ENCODE results near the gene C2CD4B. TPM values are rescaled to one million over a fixed set of nuclear protein-coding genes. Genes with fewer than 3 reads are reported as not detected.

The C2CD4B gene
- total RNA-seq, 1 experiment from 2014 or later: 0.32 TPM

DNA sequence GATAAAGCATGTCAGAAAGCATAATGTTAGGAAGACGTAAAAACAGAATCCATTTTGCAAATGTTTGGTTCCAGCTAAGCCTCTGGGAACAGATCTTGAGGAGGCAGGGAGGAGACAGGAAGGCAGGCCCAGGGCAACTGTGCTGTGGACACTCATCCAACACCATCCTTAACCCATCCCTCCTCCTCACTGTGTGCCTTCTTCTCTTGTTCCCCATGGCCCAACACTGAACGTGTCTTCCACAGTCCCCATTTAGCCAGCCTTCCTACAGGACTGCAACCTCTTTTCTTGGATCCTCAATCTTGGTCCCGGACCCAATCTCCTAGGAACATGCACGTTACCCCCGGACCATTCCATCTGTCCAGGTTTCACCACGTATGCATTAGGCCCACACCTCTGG lies 15.4 kb downstream of the C2CD4B start:
- DNase-seq (ENCODE audit: extremely low read depth, low read depth): no peak

DNA sequence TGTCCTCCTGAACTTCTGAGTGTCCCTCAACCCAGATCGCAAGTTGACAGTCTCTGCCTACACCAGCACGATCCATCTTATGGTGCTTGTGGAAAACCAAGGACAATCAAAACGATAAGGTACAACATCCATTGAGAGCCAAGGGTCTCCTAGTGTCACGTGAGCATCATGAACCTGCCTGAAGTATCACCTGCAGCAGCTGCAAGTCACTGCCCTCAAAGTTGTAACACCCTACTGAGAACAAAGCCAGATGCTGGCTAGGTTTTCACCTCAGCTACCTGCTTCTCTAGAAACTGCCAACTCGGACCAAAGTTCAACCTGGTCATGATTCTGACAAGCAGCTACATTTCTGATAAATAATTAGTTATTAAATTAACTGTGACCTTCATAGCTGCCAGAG lies 17.5 kb downstream of the C2CD4B start:
- DNase-seq (ENCODE audit: extremely low read depth, low read depth): no peak

DNA sequence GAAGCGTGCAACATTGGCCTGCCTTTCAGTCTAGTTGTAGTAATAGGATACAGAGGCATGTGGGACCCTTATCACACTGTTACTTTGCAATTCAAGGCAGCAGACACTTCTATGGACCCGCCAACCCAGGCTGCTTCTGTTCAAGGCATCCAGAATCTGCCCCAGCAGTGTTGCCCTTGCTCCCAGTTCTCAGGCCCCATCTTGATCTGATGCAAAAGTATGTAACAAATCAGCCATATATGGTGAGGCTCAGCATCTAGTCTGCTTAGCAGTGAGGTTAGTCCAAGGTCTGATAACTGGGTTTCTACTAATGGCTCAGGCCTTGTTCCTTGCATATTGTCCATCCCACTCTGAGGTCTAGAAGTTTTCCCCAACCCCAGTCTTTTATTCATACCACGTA lies 17.9 kb downstream of the C2CD4B start:
- no peak for DNase-seq (ENCODE audit: extremely low read depth, low read depth)

DNA sequence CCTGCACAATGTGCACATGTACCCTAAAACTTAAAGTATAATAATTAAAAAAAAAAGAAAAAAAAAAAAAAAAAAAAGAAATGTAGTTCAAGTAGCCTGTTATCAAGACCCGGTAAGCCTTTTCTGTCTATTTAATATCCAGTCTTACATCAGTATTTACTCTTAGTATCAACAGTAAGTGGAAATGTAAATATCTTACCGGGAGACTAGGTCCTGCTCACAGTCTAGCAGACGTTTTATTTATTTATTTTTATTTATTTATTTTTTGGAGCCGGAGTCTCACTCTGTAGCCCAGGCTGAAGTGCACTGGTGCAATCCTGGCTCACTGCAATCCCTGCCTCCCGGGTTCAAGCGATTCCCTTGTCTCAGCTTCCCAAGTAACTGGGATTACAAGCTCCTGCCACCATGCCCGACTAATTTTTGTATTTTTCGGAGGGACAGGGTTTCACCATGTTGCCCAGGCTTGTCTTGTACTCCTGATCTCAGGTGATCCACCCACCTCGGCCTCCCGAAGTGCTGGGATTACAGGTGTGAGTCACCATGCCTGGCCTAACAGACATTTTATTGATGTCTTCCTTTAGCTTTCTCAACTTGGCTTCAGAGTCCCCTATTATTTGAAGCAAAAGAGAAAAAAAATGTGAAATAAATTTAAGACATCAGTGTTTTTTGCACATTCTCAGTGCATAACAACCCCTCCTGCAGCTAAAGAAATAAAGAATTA lies 19.9 kb downstream of the C2CD4B start:
- no peak for DNase-seq (ENCODE audit: extremely low read depth, low read depth)

DNA sequence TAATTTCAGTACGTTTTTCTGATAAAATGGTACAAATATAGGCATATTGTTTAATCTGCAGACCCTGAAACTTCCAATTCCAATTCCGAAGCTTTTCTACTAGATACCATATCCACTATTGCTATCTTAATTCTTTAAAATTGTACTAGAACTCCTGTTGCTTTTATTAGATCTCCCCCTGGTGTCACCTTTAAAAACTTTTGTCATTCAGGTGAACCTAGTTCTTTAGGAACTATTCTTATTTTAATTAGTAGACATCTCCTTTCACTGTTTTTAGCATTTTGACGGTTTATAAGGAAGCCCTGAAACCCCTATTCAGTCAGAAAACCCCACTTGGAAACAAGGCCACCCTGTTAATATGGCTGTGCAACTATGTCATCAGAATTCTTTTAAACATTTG lies 22.3 kb downstream of the C2CD4B start:
- no peak for DNase-seq (ENCODE audit: extremely low read depth, low read depth)

DNA sequence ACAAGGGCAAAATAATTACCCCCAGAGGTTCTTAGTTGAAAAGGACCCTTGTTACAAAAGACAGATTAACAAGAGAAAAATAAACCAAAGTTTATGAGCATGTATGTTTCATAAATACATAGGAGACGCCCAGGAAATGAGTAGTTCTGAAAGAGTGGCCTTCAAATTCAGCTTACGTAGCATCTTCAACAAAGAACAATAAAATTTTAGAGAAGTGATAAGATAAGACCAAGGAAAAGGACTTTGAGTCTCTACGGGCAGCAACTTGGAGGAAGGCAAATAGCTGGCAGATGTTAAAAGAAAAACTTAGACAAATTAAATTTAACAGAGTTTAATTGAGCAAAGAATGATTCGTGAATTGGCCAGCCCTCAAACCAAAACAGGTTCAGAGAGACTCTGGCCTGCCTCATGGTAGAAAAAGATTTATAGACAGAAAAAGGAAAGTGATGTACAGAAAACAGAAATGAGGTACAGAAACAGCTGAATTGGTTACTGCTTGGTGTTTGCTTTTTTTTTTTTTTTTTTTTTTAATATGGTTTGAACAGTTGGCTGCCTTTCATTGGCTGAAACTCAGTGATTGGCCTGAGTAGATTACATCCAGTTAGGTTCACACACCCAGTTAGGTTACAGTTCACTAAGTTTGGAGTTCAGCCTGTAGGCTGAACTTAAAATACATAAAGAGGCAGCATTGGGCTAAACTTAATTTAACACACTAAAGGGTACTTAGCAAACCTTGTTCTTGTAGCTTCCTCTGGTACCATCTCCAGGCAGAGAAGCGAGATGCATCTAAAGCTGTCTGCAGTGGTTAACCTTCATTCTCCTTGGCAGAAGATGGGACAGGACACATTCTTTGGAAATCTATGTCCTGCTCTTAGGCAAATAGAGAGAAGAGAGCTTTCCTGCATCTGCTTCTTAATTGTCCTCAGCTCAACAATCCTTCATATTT lies 23.2 kb downstream of the C2CD4B start:
- no peak for DNase-seq (ENCODE audit: extremely low read depth, low read depth)

DNA sequence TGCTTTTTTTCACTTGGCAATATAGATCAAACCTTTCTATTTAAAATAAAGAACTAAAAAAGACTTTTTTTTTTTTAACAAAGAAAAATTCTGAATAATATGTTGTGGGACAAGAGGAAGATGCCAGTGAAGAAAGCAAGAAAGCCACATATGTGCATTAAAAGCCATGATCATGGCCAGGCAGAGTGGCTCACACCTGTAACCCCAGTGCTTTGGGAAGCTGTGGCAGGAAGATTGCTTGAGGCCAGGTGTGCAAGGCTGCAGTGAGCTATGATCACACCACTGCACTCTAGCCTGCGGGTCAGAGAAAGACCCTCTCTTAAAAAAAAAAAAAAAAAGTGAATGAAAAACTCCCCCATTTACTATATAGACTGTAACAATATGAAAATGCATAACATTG lies 23.9 kb downstream of the C2CD4B start:
- no peak for DNase-seq (ENCODE audit: extremely low read depth, low read depth)

DNA sequence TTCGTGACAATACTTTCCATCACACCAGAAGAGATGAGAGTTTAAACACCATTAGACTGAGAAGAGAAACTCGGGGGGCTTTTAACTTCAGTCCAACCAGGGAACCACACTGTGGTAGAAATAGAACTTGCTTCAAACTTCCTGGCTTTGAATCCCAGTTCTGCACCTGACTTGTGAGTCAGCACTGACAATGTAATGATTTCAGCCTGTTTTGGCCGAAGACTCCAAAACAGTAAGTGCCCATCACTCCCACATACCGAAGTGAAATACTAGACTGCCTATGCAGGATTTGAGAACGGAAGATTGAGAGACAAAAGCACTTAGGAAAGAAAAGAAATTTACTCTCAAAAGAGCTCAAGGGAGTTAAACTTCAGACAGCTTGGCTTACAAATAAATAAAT lies 27.0 kb downstream of the C2CD4B start:
- DNase-seq (ENCODE audit: extremely low read depth, low read depth): no peak

DNA sequence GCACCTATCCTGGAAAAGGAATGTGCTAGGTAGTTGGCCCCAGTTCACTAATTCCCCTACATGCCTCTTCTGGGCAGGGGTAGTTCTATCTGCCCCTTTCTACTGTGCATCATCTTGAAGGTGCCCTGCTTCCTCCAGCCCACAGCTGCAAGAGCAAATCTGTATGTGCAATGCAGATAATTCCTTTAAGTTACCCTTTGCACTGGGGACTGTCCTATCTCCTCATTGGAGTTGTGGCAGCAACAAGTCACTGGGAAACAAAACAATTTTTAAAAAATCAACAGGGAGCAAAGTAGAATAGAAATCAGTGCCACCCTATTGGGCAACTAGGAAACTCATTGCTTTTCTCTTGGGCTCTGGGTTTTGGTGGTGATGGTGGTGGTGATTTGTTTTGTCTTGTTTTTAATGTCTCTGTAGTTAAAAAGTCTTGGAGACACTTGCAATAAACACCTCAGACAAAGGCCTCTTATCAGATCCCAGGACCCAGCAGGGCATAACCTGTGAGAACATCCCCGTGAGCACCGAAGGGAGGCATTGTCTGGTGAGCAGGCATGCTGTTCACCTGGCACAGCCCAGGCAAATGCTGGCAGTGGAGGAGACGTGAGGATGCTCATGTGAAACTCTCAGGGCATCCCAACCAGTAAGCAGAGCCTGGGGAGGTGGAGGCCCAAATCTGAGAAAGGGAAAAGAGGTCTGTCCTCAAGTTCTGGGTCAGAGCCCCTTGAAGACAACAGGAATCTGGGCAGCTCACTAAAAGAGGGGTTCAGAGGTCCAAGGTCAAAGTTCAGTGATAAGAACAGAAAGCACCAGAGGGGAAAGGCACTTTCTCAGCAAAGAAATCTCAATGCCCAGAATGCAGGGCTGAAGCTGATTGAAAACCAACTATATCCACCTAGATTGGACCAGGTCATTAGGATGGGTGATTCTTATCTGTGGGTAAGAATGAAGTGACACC lies 27.9 kb downstream of the C2CD4B start:
- no peak for DNase-seq (ENCODE audit: extremely low read depth, low read depth)

DNA sequence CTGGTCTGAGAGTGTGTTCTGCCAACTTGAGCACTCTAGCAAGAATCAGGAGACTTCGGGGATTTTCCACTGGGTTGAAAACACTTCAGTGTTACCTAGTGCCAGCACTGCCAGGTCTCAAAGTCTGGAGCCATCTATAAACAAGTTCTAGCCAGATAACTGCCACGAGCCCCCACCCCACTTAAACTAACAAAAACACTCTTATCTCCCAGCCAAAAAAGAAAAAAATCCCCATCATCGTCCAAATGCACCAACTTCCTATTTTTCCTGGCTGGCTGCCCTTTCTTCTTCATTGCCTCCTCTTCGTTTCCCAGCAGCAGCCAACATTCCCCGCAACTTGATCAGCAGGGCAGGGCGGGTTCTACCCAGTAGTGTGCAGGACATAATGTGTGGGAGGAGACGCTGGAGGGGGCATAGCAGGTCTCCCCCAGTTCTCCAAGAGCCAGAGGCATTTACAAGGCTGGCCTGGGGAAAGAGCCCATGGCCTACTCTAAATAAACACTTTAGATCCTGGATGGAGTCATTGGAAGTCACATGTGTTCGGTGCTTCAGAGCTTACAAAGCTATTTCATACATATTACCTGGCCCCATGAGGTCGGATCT lies 29.5 kb downstream of the C2CD4B start:
- DNase-seq (ENCODE audit: extremely low read depth, low read depth): no peak

DNA sequence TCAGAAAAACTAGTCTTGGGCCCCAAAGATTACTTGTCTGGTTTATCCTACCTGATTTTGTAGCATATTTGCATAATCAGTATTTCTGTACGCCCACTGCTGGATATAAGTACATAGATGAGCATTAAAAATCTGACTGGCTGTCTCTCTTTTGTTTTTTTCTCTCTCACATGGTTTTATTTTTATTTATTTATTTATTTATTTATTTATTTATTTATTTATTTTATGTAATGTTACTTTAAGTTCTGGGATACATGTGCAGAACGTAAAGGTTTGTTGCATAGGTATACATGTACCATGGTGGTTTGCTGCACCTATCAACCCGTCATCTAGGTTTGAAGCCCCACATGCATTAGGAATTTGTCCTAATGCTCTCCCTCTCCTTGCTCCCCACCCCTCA lies 31.9 kb downstream of the C2CD4B start:
- no peak for DNase-seq (ENCODE audit: extremely low read depth, low read depth)

DNA sequence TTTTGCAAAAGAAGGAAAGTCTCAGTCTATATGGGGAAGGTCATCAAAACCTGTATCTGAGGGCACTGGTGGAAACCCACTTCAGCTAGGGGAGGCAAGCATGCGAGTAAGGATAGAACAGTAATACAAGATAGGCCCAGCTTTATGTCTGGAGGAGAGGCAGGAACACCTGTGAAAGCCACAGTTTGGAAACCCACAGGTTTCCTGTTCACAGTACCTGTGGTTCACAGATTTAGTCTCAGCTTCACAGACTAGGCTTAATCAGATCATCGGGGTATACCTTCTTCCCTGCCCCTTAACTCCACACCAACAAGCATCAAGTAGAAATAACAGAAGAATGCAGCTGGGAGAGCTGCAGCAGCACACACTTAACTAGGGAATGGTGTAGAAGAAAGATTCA lies 36.2 kb downstream of the C2CD4B start:
- DNase-seq (ENCODE audit: extremely low read depth, low read depth): no peak

DNA sequence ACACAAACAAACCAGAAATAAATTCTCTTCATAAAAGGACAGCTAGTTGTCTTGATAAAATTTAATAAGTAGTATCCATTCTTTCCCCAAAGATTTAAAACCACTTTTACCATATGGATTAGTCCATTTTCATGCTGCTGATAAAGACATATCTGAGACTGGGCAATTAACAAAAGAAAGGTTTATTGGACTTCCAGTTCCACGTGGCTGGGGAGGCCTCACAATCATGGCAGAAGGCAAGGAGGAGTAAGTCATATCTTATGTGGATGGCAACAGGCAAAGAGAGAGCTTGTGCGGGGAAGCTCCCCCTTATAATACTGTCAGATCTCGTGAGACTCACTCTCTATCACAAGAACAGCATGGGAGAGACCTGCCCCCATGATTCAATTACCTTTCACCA lies 38.7 kb downstream of the C2CD4B start:
- DNase-seq (ENCODE audit: extremely low read depth, low read depth): no peak

DNA sequence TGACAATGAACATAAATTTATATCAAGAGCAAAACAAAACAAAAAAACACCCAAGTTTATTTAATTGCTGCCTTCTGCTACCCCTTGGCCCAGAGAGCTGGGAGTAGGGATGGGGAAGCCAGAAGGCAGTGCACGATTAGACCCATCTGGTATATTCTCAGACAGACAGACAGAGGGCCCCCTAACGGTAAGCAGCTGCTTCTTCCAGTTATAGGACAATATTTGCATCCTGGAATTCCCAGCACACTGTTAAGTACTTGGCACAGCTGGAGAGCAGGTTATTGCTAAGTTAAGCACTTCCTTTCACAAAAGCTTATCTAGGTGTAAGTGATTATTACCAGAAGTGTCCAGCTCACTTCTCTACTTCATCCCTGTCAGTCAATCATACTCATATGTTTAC lies 39.3 kb downstream of the C2CD4B start:
- DNase-seq (ENCODE audit: extremely low read depth, low read depth): no peak

DNA sequence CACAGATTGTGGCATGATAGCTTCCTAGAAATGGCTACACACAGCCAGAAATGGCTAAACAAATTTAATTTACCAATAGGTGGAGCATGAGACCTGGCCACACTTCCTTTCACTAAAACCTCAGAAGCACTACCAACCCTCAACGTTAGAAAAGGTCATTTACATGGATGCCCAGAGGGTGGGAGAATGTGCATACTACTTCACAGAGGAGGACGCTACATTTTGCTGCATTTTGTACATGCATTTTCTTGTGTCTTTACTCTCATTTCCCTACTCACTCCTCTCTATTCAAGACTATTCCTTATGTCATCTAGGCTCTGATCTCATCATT lies 40.1 kb downstream of the C2CD4B start:
- no peak for DNase-seq (ENCODE audit: extremely low read depth, low read depth)

DNA sequence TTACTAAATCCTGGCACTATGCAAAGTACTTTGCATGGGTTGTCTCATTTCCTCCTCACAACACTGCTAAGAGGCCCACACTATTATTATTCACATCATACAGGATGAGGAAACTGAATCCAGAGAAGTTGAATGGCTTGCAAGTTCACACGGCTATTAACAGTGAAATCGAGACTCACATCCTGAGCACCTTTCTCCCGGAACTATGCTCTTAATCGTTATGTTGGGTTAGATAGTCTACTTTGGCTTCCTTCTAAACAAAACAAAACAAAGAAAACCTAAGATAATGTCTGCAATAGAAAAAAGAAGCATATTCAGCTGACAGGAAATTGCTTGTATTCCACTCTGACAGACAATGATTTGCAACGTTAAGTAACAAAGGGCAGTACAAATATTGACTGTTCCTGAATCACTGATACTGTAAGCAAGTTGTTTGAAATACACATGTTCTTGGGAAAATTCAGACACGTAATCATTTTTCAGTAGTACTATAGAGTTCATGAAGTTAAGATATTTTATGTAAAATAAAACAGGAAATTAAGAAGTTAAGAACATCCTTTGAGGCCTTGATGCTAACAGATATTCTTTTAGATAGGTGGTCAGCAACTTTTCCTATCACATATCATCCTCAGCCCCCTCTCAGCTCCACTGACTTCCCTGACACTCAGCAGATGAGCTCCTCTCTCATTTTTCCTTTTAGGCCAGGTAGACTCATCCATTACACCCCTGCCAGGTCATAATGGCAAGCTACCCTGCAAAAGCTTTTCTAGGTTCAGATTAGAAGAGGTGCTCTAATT lies 40.7 kb downstream of the C2CD4B start:
- DNase-seq (ENCODE audit: extremely low read depth, low read depth): no peak

DNA sequence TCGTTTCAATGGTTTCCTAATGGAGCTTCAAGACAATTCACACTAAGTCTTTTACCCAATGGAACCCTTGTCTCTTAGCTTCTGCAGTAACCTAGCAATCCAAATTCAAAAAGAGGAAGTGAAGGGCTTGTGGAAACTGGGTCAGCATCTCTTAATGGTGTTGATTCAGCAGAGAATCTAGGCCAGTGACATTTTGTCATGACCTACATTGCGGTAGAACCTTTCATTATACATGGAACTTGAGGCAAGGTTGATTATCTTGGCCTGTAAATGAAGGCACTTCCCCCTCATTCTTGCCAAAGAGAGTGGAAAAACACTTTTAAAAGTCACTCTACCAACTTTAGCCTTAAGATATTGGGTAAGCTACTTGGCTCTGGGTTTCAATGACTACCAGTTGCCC lies 42.8 kb downstream of the C2CD4B start:
- DNase-seq (ENCODE audit: extremely low read depth, low read depth): no peak

DNA sequence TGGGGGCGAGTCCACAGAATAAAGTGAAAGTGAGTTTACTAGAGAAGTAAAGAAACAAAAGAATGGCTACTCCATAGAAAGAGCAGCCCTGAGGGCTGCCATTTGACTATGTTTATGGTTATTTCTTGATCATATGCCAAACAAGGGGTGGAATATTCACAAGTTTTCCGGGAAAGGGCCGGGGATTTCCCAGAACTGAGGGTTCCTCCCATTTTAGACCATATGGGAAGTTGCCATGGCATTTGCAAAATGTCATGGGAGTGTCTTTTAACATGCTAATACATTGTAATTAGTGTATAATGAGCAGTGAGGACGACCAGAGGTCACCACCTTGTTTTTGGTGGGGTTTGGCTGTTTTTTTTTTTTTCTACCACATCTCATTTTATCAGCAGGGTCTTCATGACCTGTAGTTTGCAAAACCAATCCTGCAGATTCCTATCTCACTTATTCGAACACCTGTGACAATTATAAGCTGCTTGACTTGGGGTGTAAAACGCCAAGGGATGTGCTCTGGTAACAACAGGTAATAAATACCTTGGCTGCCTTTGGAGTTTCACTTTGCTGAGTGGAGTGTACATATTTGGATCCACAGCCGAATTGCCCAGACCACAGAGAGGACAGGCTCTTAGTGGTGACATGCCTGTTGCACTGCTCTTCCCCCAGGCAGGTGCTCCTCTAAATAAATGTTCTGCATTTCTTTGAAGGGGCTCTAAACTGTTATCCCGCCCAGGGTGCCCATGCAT lies 43.6 kb downstream of the C2CD4B start:
- DNase-seq (ENCODE audit: extremely low read depth, low read depth): no peak

DNA sequence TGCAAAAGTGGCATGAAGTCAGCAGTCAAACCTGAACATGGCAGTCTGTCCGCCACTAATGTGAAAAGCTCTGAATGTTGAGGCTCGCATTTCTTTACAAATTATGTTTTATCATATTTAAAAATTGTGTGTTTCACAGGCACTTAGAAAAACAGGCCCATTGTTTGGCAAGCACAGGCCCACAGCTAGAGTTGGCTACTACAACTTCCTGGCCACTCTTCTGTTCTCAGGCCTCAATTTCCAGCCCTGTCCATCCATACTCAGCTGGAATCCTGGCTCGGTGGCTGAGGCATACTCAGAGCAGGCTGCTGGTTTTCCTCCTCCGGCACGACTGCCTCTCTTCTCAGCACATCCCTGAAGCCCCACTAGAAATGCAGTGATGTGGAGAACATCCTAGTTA lies 44.3 kb downstream of the C2CD4B start:
- no peak for DNase-seq (ENCODE audit: extremely low read depth, low read depth)
